Measurements from ENCODE around the gene SH2D3A. TPM values are rescaled to one million over a fixed set of nuclear protein-coding genes. Genes with fewer than 3 reads are reported as not detected.

SH2D3A gene
- total RNA-seq, 2 donors from 2014 or later = 34.2 to 44.3 TPM

DNA sequence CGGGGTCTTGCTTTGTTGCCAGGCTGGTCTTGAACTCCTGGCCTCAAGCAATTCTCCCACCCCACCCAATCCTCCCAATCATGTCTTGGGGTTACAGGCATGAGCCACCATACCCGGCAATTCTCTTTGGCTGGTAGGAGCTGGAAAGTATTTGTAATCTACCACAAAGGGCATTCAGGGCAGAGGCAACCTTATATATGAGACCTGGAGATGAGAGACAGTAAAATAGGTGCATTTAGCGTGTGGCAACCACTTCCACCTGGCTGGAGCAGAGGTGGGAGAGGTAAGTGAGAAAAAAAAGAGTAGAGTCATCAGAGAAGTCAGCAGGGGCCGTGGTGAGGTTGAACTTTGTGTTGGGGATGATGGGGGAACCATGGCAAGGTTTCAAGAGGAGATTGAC is 42.0 kb upstream of the SH2D3A start:
- Histone ChIP-seq H3K4me1 (no peaks in the 10 kb centered on the region), H3K36me3 (no peaks in the 10 kb centered on the region), H3K27me3 (no peaks in the 10 kb centered on the region), H3K9ac (ENCODE audit: low read depth in 2 of 2, low read length in 2 of 2) (no peak overlapping the region), H3K9me3 (no peaks in the 10 kb centered on the region), H3K27ac (no peak overlapping the region), H3K4me3 (no peak overlapping the region)
- intact Hi-C loops (cut with DNase I) = no loop called here
- no peak for TF ChIP-seq CTCF (IDR thresholded peaks at IDR 0.05)
- no peak for DNase-seq

GRCh38 chr19:6808494-6808893 is 41.3 kb upstream of the SH2D3A start:
- Histone ChIP-seq H3K27ac (no peak overlapping the region), H3K9ac (ENCODE audit: low read depth in 2 of 2, low read length in 2 of 2) (no peak overlapping the region), H3K4me1 (no peaks in the 10 kb centered on the region), H3K4me3 (no peak overlapping the region), H3K36me3 (no peaks in the 10 kb centered on the region), H3K27me3 (no peaks in the 10 kb centered on the region), H3K9me3 (no peaks in the 10 kb centered on the region)
- intact Hi-C loops (cut with DNase I) = no loop called here
- no peak for DNase-seq
- no peak for TF ChIP-seq CTCF (IDR thresholded peaks at IDR 0.05)

DNA sequence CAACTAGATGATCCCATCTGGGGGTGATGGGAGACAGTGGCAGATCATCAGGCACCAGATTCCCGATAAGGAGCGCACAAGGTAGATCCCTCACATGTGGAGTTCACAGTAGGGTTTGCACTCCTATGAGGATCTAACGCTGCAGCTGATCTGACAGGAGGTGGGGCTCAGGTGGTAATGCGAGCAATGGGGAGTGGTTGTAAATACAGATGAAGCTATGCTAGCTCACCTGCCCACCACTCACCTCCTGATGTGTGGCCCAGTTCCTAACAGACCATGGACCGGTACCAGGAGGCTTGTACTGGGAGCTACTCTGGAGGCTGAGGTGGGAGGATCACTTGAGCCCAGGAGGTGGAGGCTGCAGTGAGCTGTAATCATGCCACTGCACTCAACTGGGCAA is 40.1 kb upstream of the SH2D3A start:
- no peaks in the 10 kb centered on the region for H3K36me3 ChIP-seq
- no peaks in the 10 kb centered on the region for H3K9me3 ChIP-seq
- no peak overlapping the region for H3K27ac ChIP-seq
- TF ChIP-seq CTCF (IDR thresholded peaks at IDR 0.05) = no peak
- no peak for DNase-seq
- no peak overlapping the region for H3K9ac ChIP-seq (ENCODE audit: low read depth in 2 of 2, low read length in 2 of 2)
- H3K4me1 ChIP-seq = no peaks in the 10 kb centered on the region
- H3K4me3 ChIP-seq = no peak overlapping the region
- H3K27me3 ChIP-seq = no peaks in the 10 kb centered on the region
- intact Hi-C loops (cut with DNase I) = no loop called here

GRCh38 chr19:6806488-6806887 is 39.3 kb upstream of the SH2D3A start:
- no peak for TF ChIP-seq CTCF (IDR thresholded peaks at IDR 0.05)
- intact Hi-C loops (cut with DNase I) = no loop called here
- H3K27me3 ChIP-seq = no peaks in the 10 kb centered on the region

DNA sequence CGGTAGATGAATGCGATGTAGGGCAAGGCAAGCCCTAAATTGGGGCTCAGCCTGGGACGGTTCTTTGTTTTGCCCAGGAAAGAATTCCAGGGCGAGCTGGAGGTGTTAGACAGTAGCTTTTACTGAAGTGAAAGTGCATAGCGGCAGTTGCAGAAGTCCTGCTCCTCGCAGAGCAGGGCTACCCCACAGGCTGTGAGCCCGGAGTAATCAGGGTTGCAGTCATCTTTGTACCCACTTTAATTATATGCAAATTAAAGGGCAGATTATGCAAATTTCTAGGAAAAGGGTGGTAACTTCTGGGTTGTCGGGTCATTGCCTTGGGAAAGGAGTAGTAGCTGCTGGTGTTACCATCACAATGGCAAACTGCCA is 35.8 kb upstream of the SH2D3A start:
- no peak overlapping the region for H3K9ac ChIP-seq (ENCODE audit: low read depth in 2 of 2, low read length in 2 of 2)
- H3K36me3 ChIP-seq = no peaks in the 10 kb centered on the region
- no peak for DNase-seq
- no peaks in the 10 kb centered on the region for H3K4me1 ChIP-seq
- no peaks in the 10 kb centered on the region for H3K27me3 ChIP-seq
- no peak for TF ChIP-seq CTCF (IDR thresholded peaks at IDR 0.05)
- peak overlapping the region; percentile 52 for H3K27ac ChIP-seq
- intact Hi-C loops (cut with DNase I) = no loop called here
- no peaks in the 10 kb centered on the region for H3K9me3 ChIP-seq
- H3K4me3 ChIP-seq = no peak overlapping the region

More at GRCh38 chr19:6806488-6806887, 39.3 kb upstream of the SH2D3A start:
- no peak overlapping the region for H3K27ac ChIP-seq
- no peak overlapping the region for H3K9ac ChIP-seq (ENCODE audit: low read depth in 2 of 2, low read length in 2 of 2)
- no peaks in the 10 kb centered on the region for H3K9me3 ChIP-seq
- no peaks in the 10 kb centered on the region for H3K36me3 ChIP-seq
- no peaks in the 10 kb centered on the region for H3K4me1 ChIP-seq
- no peak for DNase-seq
- H3K4me3 ChIP-seq = no peak overlapping the region
